Body of pancreas (tissue), 4 donors: ENCODE data around the gene NAT8L.

Experiments
- CTCF ChIP-seq, 7 experiments: fragments of 450-650 bp in 4 of 7; fragments of 200-600 bp in 3 of 7; sonication (generic) in 3 of 7; IDR thresholded peaks; one replicate each; pipeline ENCODE4 v1.5.1; 2016 to 2019; ENCODE audit warnings: antibody characterized with exemption in 7 of 7
- POLR2A ChIP-seq, 3 donors: fragments of 450-650 bp; IDR thresholded peaks; one replicate each; pipeline ENCODE4 v1.6.1; 2016; ENCODE audit warnings: antibody characterized with exemption in 3 of 3, mild to moderate bottlenecking in 2 of 3

- no peak for TF ChIP-seq CTCF (IDR thresholded peaks at IDR 0.05)
- no peak for TF ChIP-seq POLR2A (IDR thresholded peaks at IDR 0.05)
These were observed 9.4 kb downstream of the NAT8L start for GRCh38 chr4:2068566-2068965.
